Stomach (tissue), 9 donors: Measurements from ENCODE around the gene VAMP2. TPM values are rescaled to one million over a fixed set of nuclear protein-coding genes. Genes with fewer than 3 reads are reported as not detected.

Experiments
- DNase-seq, 2 donors: peaks; one replicate each; pipeline versions ENCODE4 v3.0.0 to v3.0.0-alpha.2; 2013 to 2019
- H3K27ac ChIP-seq, 5 donors: fragments of 200-600 bp in 4 of 5; sonication (generic) in 4 of 5; one replicate each; pipeline ENCODE4 v1.5.1; 2013 to 2019; ENCODE audit warnings: mild to moderate bottlenecking in 1 of 5, moderate library complexity in 1 of 5
- H3K27me3 ChIP-seq, 3 donors: fragments of 200-600 bp; sonication (generic); one replicate each; pipeline ENCODE4 v1.5.1; 2017 to 2019; ENCODE audit warnings: mixed run types in 1 of 3
- H3K36me3 ChIP-seq, 4 donors: fragments of 200-600 bp; sonication (generic); 1 replicate in 3 of 4; 2 replicates in 1 of 4; pipeline ENCODE4 v1.5.1; 2016 to 2019
- H3K4me1 ChIP-seq, 4 donors: fragments of 200-600 bp; sonication (generic); one replicate each; pipeline ENCODE4 v1.5.1; 2016 to 2019
- H3K4me3 ChIP-seq, 4 donors: fragments of 200-600 bp; sonication (generic) in 3 of 4; one replicate each; pipeline ENCODE4 v1.5.1; 2016 to 2019; ENCODE audit warnings: mild to moderate bottlenecking in 1 of 4
- H3K9me3 ChIP-seq, 4 donors: fragments of 200-600 bp; sonication (generic); one replicate each; pipeline ENCODE4 v1.5.1; 2016 to 2019
- CTCF ChIP-seq, 7 experiments: fragments of 450-650 bp in 4 of 7; fragments of 200-600 bp in 3 of 7; sonication (generic) in 3 of 7; IDR thresholded peaks; one replicate each; pipeline ENCODE4 v1.5.1; 2016 to 2019; ENCODE audit warnings: antibody characterized with exemption in 7 of 7, control low read depth in 2 of 7, mild to moderate bottlenecking in 1 of 7
- EP300 ChIP-seq: sonication (generic); formaldehyde crosslinking; IDR thresholded peaks from one replicate; pipeline ENCODE4 v1.6.1; 2017; ENCODE audit warnings: antibody characterized with exemption
- POLR2A ChIP-seq, 4 donors: fragments of 450-650 bp; IDR thresholded peaks; one replicate each; pipeline ENCODE4 v1.6.1; 2016; ENCODE audit warnings: antibody characterized with exemption in 4 of 4, control low read depth in 2 of 4, mild to moderate bottlenecking in 1 of 4, moderate library complexity in 1 of 4
- POLR2AphosphoS5 ChIP-seq, 3 donors: sonication (generic); formaldehyde crosslinking; IDR thresholded peaks; one replicate each; pipeline ENCODE4 v1.6.1; 2016; ENCODE audit warnings: antibody characterized with exemption in 3 of 3
- WGBS, 5 donors: extraction: QIAGEN DNeasy Blood & Tissue Kit in 3 of 5; methylation state at CpG; one replicate each; pipeline versions ENCODE4 v1.1.5 to v1.1.7; 2013 to 2018; 5-methylcytosine and 5-hydroxymethylcytosine counted together
- intact Hi-C: fragments of 100-400 bp; cut with DNase I; formaldehyde crosslinking; loops from one replicate; pipeline ENCODE4 v1.15.1; 2023; ENCODE audit warnings: low total_unique reads
- polyA plus RNA-seq, 3 donors: library from polyadenylated mRNA; stranded (reverse); fragments of 200-250 nt; gene quantifications; one replicate each; pipeline ENCODE4 v1.2.3, GENCODE V29; 2013
- total RNA-seq, 5 donors: library from RNA; depleted of rRNA; stranded (reverse); fragments of >200 nt; gene quantifications; one replicate each; pipeline versions ENCODE4 v1.1.0 to v1.2.3, GENCODE V29; 2014 to 2016
- donor health status: healthy with polysubstance abuse.
- donor health status: Bipolar disorder and iron deficiency.
- donor health status: healthy.

Gene VAMP2
- total and polyA plus RNA-seq, 8 donors, result 6.7 to 104 (median 37.8) TPM

- Histone ChIP-seq H3K27me3 (no peaks in the 10 kb centered on the region), H3K27ac (peak overlapping the region; percentile 98 to 100 (median 99)), H3K9me3 (no peaks in the 10 kb centered on the region), H3K4me1 (peaks cover 44 to 61% (median 53%) of the 10 kb centered on the region in 4 donors), H3K4me3 (peak overlapping the region; percentile 69 to 97 (median 94)), H3K36me3 (peaks cover 18 to 34% (median 26%) of the 10 kb centered on the region in 4 donors)
- WGBS, 5 donors, result 11 to 27% (median 14%) methylated on average over 28 to 55 of the region's 55 CpGs
- TF ChIP-seq EP300 (no peak), CTCF (IDR thresholded peaks at IDR 0.05) (no peak), POLR2A (IDR thresholded peaks at IDR 0.05) (no peak), POLR2AphosphoS5 (IDR thresholded peaks at IDR 0.05) (no peak)
- peak in 1 of 2 donors; percentile 69 for DNase-seq
- intact Hi-C loops, result no loop called here
These were observed 539 bp upstream of the VAMP2 start for GRCh38 chr17:8162997-8163977.

GRCh38 chr17:8161289-8162232 lies 1.2 kb downstream of the VAMP2 start:
- intact Hi-C loops, result no loop called here

GRCh38 chr17:8160741-8161221 lies 2.0 kb downstream of the VAMP2 start:
- Histone ChIP-seq H3K9me3 (no peaks in the 10 kb centered on the region), H3K4me1 (peaks cover 51 to 74% (median 64%) of the 10 kb centered on the region in 4 donors), H3K27me3 (no peaks in the 10 kb centered on the region), H3K4me3 (peak overlapping the region in 2 of 4 donors; percentile 69 to 92), H3K36me3 (peaks cover 18 to 41% (median 26%) of the 10 kb centered on the region in 4 donors), H3K27ac (peak overlapping the region; percentile 37 to 100 (median 98))
- WGBS, 5 donors, result 42 to 50% (median 46%) methylated on average over 5 of the region's 5 CpGs
- TF ChIP-seq CTCF (IDR thresholded peaks at IDR 0.05), result no peak
- no peak for TF ChIP-seq EP300
- no peak for TF ChIP-seq POLR2A (IDR thresholded peaks at IDR 0.05)
- no peak for TF ChIP-seq POLR2AphosphoS5 (IDR thresholded peaks at IDR 0.05)
- peak in 1 of 2 donors; percentile 31 for DNase-seq
- intact Hi-C loops, result no loop called here

More at GRCh38 chr17:8161289-8162232, 1.2 kb downstream of the VAMP2 start:
- 35 to 50% (median 42%) methylated on average over 15 to 19 of the region's 19 CpGs for WGBS, 5 donors
- Histone ChIP-seq H3K4me1 (peaks cover 51 to 74% (median 64%) of the 10 kb centered on the region in 4 donors), H3K36me3 (peaks cover 18 to 41% (median 26%) of the 10 kb centered on the region in 4 donors), H3K27ac (peak overlapping the region; percentile 98 to 100 (median 99)), H3K4me3 (peak overlapping the region; percentile 69 to 97 (median 94)), H3K9me3 (no peaks in the 10 kb centered on the region), H3K27me3 (no peaks in the 10 kb centered on the region)
- TF ChIP-seq CTCF (IDR thresholded peaks at IDR 0.05), result no peak
- TF ChIP-seq EP300, result no peak
- TF ChIP-seq POLR2A (IDR thresholded peaks at IDR 0.05), result no peak
- TF ChIP-seq POLR2AphosphoS5 (IDR thresholded peaks at IDR 0.05), result no peak
- peak in 1 of 2 donors; percentile 3 for DNase-seq
